GM12892 (cell line): ENCODE results near the gene CYP4F22.

Experiments
- POLR2A ChIP-seq: IDR thresholded peaks from 2 replicates; pipeline ENCODE4 v1.6.1; 2011; ENCODE audit warnings: low read depth, low read length, control low read depth
- POLR2AphosphoS5 ChIP-seq: IDR thresholded peaks from 2 replicates; pipeline ENCODE4 v1.6.1; 2011; ENCODE audit warnings: low read depth, low read length, control low read depth

DNA sequence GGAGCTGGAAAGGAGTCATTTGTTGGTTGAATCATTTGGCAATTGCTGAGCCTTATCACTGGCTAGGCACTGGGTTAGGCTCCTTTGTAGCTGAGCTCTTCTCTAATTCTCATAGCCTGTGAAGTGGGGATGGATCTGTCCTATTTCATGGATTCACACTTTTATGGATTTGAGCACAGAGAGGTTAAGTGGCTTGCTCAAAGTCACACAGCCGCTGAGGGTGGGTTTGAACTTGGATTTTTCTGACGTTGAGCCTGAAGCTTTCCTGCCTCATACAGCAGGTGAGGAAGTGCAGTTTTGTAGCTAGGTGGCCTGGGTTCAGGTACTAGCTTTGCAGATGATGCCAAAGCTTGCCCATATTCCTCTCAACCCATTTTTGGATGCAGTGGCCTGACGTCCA, 19.4 kb downstream of the CYP4F22 start:
- no peak for TF ChIP-seq POLR2A
- TF ChIP-seq POLR2AphosphoS5: no peak
